A204.1 (cell line): ENCODE measurements around the gene LRRTM4.
"Not testable (repeated sequence)": the region's sequence is repeated elsewhere in the genome, so short reads cannot be mapped to it uniquely, and the experiment has no call there.

Experiments
- FAIRE-seq: peaks from 2 replicates; lab custom pipeline; 2012; peaks lifted over from hg19 to GRCh38; lab: Jason Lieb, UNC

LRRTM4 gene

DNA sequence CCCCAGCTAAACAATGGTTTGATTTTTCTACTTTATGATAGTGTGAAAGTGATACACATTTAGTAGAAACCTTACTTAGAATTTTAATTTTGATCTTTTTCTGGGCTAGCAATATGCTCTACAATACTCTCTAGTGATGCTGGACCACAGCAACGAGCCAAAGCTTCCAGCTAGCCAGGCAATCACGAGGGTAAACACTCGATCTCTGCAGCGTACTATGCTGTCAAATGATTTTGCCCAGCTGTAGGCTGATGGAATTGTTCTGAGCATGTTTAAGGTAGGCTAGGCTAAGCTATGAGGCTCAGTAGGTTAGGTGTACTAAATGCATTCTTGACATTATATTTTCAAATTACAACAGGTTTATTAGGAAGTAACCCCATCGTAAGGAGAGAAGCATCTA lies 207.5 kb downstream of the LRRTM4 start:
- no peak for FAIRE-seq

- no peak for FAIRE-seq
Observed at GRCh38 chr2:77310416-77310815, 211.8 kb downstream of the LRRTM4 start.

GRCh38 chr2:77309725-77310124 lies 212.5 kb downstream of the LRRTM4 start:
- no peak for FAIRE-seq

GRCh38 chr2:77301441-77301840 lies 220.7 kb downstream of the LRRTM4 start:
- FAIRE-seq: no peak

GRCh38 chr2:77296791-77297190 lies 225.4 kb downstream of the LRRTM4 start:
- no peak for FAIRE-seq

GRCh38 chr2:77294474-77294873 lies 227.7 kb downstream of the LRRTM4 start:
- no peak for FAIRE-seq

DNA sequence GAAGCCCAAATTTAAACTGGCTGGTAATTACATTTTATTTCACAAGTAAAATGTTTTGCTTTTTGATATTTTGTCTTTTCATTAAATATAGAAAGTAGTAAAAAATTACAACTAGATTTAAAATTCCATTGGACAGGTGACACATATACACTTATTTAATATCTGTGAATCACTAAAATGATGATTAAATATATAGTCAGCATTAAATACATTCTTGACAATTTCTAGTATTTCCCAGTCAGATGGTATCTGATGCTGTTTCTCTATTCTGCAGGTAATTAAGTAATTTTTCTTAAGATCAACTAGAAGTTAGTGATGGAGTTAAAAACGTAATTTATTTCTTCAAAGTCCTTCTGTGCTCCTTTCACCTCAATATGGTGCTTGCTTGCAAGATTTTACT lies 237.8 kb downstream of the LRRTM4 start:
- no peak for FAIRE-seq

DNA sequence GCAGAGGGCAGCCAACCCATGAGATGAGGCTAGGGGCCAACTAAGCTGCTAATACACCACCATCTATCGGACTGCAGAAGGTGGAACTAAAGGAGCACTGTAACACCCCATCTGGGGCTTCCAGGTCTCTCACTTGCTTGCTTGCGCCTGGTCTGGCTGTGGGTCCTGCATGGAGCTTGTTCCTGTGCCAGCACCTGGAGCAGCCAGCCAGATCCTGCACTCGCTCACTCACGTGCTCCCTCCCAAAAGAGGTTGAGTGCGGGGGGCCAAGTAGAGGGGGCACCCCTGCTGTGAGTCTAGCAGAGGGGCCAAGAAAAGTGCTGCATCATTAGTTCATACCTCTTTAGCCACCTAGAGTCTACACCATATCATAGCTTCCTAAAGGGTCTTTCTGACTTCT lies 250.9 kb downstream of the LRRTM4 start:
- no peak for FAIRE-seq

DNA sequence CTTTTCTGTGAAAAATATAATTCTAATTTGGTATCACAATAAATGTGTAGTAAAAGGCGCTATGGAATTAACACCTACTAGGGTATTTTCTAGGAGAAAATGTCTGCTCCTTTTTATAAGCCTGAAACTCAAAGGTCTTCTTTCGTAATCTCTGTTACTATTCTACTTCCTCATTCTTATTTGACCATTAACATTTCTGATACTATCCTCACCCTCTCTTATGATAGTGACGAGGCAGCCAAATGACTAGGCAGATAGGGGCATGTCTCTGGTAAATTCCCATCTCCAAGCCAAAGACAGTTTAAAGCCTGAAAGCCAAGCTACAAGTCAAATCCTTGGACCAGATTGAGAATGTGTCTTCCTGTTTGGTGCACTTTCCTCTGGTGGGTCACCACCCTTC lies 251.7 kb downstream of the LRRTM4 start:
- no peak for FAIRE-seq

- no peak for FAIRE-seq
Observed at GRCh38 chr2:77268626-77269025, 253.6 kb downstream of the LRRTM4 start.

- FAIRE-seq: no peak
Observed at GRCh38 chr2:77232909-77233425, 289.2 kb downstream of the LRRTM4 start.

DNA sequence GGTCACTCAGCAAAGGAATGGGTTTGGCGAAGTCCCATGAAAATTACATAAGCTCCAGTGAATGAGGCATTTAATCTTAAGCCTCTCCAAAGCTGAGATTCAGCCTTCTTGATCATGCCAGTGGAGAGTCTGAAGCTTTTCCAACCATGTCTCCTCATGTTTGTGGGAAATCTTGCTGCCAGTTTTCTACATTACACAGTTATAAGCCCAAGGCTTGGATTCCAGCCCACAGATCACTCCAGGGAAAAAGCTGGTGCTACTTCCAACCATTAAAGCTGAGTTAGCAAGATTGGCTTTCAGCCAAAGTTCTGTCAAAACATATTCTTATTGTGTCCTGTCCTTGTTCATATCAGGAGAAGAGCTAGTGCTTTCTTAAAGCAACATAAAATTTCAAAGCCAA lies 293.8 kb downstream of the LRRTM4 start:
- FAIRE-seq: no peak

DNA sequence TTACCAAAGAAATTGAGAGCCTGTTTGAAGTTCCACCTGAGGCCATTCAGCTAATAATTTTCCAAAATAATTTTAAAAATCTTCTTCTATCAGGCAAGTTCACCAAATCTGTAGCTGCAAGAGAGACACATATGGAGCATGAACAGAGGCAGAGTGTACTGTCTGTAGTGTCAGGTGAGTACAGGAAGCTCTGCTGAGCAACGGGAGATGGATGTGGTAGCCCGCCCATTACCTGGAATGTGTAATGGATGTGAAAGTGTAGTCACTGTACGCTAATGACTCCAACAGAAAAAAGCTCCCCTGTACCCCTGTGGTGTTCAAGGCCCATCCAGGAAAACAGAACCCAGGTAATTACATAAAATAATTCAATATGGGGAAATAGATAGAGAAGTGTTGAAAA lies 311.5 kb downstream of the LRRTM4 start:
- FAIRE-seq: no peak

DNA sequence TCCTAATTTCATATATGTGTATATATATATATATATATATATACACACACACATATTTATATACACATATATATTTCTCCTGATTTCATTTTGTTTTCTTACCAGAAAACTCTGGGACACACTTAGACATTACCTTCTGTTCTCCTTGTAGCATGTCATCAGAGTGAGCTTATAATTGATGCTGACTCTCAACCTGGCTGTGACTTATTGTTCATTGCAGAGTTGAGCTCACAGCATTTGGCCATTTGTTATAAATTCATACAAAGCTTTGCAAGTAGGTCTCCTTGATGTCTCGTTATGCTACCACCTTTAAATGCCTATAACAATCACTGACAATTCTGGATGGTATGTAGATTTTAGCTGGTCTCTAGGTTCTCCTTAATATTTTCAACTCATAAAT lies 314.8 kb downstream of the LRRTM4 start:
- no peak for FAIRE-seq

- no peak for FAIRE-seq
Observed at GRCh38 chr2:77201755-77202154, 320.4 kb downstream of the LRRTM4 start.

GRCh38 chr2:77199411-77199810 lies 322.8 kb downstream of the LRRTM4 start:
- FAIRE-seq: no peak

DNA sequence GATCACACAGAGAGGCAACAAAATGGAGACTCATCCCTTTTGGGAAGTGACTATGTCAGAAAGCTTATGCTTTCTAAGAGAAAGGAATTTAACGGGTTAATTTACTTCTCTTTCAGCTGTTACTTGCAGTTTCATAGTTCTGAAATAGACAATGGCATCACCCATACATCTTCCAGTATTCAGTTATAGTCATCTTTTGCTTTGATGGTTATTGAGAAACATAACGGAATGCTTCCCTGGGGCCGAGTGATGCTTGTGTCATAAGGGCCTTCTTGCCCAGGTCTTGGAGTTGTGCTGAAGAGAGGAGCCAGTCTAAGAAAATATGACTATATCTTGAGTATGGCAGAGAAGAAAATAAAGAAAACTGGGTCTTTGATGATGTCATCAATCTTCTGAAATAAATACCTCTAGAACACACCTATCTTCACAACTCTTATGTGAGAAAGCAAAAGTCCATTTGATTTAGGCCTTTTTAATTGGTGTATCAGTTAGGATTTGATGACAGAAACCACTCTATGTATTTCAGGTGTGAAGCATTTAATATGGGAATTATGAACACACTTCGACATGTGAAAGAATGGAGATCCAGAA lies 328.2 kb downstream of the LRRTM4 start:
- no peak for FAIRE-seq

GRCh38 chr2:77192811-77193289 lies 329.3 kb downstream of the LRRTM4 start:
- FAIRE-seq: no peak

DNA sequence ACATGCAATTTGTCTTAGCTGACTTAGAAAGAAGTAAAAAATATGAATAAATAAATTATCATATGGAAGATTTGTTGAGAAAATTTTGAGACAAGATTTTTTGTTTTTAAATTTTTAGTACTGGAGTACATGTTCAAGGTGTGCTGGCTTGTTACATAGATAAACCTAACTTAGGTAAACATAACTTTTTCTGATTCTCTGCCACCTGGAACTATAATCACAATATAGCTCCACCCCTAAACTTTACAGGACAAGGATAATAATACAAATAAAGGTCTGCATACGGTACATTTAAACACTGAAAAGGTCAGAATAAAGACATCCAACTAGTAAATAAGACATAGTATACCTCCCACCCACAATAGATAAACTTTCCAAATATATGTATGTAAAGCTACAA lies 330.5 kb downstream of the LRRTM4 start:
- no peak for FAIRE-seq

DNA sequence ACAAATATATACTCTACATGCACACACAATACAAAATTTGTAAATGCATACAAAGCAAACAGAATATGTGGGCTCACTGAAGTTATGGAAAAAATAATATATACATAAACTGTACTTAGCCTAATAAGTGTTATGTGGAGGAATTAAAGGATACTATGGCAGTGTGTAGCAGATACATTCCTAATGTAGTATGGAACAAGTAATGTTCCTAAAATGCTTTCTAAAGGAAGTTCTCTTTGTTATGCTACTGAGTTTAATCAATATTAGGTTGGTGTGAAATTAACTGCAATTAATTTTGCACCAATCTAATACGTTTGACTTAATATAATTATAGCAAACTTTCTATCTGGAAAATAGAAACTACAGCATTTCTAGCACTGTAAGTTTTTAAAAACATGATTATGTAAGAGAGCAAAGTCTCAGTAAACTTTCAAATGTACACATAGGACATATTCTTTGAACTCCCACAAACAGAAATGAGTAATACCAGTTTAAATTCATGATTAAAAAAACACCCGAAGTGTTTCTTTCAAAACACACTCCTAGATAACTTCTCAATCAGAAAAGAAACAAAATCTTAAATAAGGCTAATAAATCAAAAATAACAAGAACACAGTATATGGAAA lies 331.3 kb downstream of the LRRTM4 start:
- FAIRE-seq: no peak

DNA sequence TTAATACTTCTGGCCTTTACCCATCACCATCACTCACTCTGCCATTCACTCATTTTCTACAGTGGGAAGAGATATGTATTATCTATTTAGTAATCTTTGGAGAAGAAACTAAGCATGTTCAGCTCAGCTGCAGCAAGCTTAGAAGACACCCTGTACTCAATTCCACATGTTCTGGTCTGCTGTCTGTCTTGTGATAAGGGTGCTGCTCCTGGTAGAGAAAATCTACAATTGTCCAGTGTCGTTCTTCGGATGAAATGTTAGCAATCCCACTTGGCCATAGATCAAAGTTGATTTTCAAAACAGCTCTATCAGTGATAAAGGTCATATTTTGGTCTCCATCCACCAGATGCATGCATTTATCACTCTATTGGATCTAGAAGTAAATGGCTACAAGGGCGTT lies 337.1 kb downstream of the LRRTM4 start:
- FAIRE-seq: no peak

GRCh38 chr2:77179297-77179696 lies 342.9 kb downstream of the LRRTM4 start:
- no peak for FAIRE-seq

GRCh38 chr2:77175266-77175780 lies 346.9 kb downstream of the LRRTM4 start:
- not testable (repeated sequence) for FAIRE-seq

DNA sequence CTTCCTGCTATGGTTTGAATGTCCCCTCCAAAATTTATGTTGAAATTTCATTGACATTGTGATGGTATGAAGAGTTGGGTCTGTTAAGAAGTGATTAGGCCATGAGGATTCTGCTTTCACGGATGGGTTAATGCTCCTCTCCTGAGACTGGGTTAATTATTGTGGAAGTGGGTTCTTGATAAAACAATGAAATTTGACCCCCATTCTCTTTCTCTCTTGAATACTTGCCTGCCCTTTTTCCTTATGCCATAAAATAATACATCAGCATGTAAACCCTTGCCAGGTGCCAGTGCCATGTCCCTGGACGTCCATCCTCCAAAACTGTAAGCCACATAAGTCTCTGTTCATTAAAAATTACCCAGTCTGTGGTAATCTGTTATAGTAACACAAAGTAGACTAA lies 352.8 kb downstream of the LRRTM4 start:
- FAIRE-seq: no peak
